GM21786 (cell line): Measurements from ENCODE around the gene TPPP2.
"Not testable (repeated sequence)": the region's sequence is repeated elsewhere in the genome, so short reads cannot be mapped to it uniquely, and the experiment has no call there.

Experiments used
- ATAC-seq: cut with Tn5 transposase; IDR thresholded peaks from one replicate; pipeline ENCODE4 v1.9.1; 2021; ENCODE audit not compliant: unreplicated experiment

Gene TPPP2

DNA sequence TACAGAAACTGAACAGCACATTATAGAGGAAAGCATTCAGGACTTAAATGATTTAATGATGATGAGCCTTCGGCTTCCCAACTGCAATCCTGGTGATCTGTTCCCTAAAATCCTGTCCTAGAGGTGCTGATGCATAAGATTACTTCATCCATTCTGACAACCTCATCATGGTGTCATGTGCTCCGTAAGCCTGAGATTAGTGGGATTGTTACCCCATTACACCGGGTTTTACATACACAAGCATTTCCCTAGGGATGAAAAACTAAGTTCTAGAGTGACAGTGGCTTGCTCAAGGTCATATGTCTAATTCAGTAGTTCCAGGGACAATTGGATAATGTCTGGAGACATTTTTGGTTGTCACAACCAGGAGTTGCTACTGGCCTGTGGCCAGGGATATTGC is 7.1 kb downstream of the TPPP2 start:
- no peak for ATAC-seq

DNA sequence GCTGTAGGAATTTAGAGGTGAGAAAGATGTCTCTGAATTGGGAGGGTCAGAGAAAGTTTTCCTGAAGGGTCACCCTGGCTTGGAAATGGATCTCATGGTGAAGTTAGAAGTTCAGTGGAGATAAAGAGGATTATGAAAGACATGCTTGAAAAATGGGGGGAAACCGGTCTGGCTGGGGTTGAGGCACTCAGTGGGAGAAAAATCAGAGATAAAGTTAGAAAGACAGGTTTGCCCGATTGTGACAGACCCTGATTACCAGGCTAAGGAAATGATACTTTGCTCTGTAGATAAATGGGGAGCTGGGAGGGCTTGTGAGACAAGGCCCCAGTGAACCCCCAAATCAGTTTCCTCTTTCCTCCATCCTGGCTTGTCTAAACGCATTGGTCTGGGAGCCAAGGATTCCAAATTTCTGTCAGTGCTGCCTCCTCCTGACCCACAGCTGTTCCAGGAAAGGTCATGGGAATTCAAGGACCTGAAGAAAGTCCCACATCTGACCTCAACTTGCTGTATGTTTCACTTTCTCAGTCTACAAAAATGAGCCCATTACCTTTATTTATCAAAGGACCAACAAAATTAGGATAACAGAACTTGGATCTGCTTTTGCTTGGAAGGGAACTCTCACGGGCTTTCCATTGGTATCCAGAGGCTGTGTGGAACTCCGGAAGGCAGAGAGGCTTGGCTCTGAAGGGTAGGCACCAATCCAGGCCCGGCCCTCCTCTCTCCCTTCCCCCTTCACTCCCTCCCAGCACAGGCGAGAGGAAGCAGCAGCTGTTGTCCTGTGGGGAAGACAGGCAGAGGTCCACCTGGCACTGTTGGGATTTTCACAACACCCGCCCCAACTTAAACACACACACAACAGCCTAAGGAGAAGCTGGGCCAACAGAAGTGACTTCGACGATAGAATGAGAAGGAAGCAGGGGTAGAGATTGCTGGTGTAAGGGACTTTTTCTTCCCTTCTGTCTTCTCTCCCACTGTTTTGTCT is 8.7 kb downstream of the TPPP2 start:
- no peak for ATAC-seq

- no peak for ATAC-seq
Measured at GRCh38 chr14:21039585-21040369, 9.8 kb downstream of the TPPP2 start.

- ATAC-seq, result no peak
Measured at GRCh38 chr14:21040370-21040925, 10.4 kb downstream of the TPPP2 start.

DNA sequence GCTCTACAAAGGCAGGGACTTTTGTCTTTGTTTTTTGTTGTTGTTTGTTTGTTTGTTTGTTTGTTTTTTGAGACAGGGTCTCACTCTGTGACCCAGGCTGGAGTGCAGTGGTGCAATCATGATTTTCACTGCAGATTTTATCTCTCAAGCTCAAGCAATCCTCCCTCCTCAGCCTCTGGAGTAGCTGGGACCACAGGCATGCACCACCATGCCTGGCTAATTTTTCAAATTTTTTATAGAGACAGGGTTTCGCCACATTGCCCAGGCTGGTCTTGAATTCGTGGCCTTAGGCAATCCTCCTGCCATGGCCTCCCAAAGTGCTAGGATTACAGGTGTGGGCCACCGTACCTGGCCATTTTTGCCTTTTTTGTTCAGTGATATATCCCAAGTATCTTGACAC is 10.9 kb downstream of the TPPP2 start:
- not testable (repeated sequence) for ATAC-seq

DNA sequence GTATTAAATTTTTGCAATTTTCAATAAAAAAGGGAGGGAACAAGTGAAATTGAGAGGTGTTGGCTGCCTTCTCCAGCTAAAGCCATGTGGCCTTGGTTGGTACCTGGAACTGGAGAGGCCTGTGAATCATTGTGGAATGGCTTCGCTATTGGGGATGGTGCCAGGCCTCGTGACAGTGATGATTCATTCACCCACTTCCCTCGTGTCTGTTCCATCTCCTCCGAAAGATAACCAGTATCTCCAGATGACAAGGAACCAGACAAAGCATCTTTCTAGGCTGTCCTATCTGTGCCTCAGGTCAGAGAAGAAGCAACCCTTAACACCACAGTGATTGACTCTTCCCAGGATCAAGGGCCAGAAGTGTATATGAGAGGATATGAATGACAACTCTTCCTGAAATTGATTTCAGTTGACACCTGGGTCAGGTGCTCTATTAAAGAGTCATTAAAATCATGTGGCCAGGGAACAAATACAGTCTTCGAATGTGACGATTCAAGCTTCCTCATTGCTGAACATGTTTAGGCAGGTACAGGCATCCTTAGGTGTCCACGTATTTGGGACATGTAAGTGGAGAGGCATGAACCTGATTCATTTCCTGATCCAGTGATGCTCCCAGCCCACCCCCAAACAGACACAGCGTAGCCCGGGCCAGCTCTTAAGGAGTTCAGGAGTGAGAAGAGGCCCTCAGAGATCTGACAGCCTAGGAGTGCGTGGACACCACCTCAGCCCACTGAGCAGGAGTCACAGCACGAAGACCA is 11.8 kb downstream of the TPPP2 start, which contains the start of gene RNASE7:
RNASE7 (plus strand) TSS at position 687 of the 758 bp plus-strand sequence. CDS start 631 bp downstream, outside the sequence.
- no peak for ATAC-seq

GRCh38 chr14:21042918-21043317 is 12.9 kb downstream of the TPPP2 start:
- no peak for ATAC-seq

DNA sequence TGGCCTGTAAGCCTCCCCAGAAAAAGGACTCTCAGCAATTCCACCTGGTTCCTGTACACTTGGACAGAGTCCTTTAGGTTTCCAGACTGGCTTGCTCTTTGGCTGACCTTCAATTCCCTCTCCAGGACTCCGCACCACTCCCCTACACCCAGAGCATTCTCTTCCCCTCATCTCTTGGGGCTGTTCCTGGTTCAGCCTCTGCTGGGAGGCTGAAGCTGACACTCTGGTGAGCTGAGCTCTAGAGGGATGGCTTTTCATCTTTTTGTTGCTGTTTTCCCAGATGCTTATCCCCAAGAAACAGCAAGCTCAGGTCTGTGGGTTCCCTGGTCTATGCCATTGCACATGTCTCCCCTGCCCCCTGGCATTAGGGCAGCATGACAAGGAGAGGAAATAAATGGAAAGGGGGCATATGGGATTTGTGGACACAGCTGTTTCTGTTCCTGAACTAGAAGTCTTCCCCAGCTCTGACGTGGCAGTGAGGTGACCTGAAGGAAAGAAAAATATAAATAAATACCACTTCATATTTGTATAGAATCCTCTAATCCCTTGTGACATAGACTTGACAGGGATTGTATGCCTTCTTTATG is 13.5 kb downstream of the TPPP2 start:
- ATAC-seq, result no peak

GRCh38 chr14:21043974-21044618 is 14.1 kb downstream of the TPPP2 start:
- no peak for ATAC-seq

DNA sequence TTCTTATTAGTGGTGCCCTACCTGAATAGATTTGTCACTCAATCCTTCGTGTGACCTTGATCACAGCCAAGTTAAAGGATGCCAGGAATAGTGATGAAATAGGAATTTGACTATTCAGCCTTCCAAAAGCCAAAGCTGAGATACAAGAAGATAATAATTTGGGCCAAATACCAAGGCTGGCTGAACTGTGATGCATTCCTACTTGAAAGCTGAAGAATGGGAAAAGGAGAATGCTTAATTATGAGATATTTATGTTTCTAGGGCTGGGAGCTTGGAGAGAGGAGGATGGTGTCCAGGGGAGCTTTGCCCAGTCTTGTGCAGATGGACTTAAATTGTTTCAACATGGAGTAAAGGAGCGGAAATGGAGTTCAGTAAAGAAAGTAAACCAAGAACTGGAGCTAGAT is 17.4 kb downstream of the TPPP2 start:
- ATAC-seq, result no peak

DNA sequence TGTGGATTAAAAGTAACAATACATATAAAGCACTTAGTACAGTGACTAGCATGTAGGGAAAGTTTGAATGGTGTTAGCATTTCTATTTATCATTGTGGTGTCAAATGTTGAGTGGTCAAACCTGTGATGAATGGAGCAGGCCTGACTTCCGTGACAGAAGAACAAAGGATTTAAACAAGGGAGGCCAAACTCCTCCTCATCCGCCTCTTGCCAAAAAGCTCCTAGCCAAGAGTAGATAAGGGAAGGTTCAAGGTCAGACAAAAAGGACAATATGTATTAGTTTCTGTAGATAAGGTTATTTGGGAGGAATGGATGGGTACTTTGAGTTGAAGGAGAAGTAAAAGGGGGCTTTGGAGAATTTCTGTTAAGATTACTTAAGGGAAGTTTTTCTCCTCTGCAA is 18.6 kb downstream of the TPPP2 start:
- ATAC-seq, result no peak

GRCh38 chr14:21049271-21049673 is 19.3 kb downstream of the TPPP2 start:
- no peak for ATAC-seq

DNA sequence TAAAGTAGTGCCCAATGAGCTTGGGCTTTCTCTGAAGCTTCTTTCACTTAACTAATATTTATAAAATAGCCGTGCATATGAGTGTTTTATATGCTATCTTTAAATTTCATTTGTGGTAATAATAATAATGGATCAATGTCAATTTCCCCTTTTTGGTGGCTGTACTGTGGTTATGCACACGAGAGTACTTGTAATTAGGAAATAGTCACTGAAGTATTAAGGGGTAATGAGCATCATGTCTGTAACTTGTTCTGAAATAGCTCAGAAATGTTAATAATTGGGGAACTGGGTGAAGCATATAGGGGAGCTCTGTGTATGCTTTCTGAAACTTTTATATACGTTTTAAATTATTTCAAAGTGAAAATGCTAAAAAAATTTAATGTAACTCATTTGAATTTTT is 20.6 kb downstream of the TPPP2 start:
- no peak for ATAC-seq

- ATAC-seq, result no peak
Measured at GRCh38 chr14:21053184-21054122, 23.4 kb downstream of the TPPP2 start.

GRCh38 chr14:21054123-21054767 is 24.2 kb downstream of the TPPP2 start:
- no peak for ATAC-seq

DNA sequence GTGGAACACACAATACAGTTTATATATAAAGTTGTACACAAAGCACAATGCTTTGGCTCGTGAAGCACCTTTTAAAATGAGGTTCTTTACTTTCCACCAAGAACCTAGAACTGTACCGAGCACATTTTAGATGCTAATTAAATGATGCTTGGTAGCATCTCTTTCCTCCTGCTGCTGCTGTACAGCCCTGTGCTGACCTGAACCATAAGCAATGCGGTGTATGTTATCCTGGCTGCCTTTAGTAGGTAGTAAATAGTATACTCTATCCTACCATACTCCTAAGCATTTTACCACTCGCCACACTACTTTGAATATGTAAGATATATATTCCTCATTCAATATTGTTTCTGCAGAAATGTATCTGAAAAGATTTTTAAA is 24.7 kb downstream of the TPPP2 start:
- no peak for ATAC-seq

DNA sequence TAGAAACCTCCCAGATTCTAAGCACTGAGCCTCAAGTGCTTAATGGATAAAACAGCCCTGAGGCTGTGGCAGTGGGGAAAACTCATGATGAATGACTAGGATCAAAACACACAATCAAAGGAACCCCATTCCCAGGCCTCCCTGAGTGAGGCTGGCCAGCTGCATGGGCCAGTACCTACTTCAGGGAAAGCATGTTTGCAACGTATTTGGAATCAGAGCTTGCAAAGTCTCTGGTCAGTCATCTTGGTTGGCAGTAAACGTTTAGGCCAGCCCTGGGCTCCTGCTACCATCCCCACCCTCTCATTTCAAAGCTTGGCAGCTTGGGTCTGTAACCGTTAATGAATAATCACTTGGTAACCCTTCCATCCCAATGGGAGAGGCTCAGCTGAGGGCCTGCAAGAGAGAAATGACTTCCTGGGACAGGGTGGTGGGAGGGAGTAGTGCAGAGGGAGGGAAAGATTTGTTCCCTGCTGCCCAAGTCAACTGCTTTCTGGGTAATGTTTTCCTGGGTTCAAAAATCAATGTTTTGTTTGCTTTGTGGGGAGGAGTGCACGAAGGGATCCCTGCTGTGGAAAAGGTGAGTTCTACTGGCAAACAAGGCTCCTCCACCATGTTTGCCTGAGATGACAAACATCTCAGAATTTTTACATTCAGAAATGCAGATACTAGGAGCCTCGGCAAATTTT is 25.6 kb downstream of the TPPP2 start:
- no peak for ATAC-seq
